ENCODE measurements around the gene RMC1. TPM values are rescaled to one million over a fixed set of nuclear protein-coding genes. Genes with fewer than 3 reads are reported as not detected.

RMC1 gene
- total and polyA plus RNA-seq, 11 donors: 12.2 to 27.8 (median 17.5) TPM

DNA sequence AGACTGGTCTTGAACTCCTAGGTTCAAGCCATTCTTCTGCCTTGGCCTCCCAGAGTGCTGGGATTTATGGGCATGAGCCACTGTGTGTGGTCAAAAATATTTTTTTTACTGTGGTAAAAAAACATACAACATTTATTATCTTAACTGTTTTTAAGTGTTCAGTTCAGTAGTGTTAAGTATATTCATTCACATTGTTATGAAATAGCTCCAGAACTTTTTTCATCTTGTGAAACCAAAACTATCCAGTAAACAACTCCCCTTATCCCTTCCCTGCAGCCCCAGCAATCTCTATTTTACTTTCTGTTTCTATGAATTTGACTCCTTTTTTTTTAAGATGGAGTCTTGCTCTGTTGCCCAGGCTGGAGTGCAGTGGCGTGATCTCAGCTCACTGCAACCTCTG is 9.3 kb downstream of the RMC1 start:
- H3K9me3 ChIP-seq: no peaks in the 10 kb centered on the region
- ATAC-seq (no peak), DNase-seq (no peak)
- no peaks in the 10 kb centered on the region for H3K27me3 ChIP-seq
- intact Hi-C loops (cut with DNase I): loop anchor here in 5 of 10 donors (10.0 kb wide), 3 partner anchors 192 to 302 kb away; no protein-coding TSS in a partner anchor
- H3K4me3 ChIP-seq: no peak overlapping the region
- TF ChIP-seq, protein P1, sequence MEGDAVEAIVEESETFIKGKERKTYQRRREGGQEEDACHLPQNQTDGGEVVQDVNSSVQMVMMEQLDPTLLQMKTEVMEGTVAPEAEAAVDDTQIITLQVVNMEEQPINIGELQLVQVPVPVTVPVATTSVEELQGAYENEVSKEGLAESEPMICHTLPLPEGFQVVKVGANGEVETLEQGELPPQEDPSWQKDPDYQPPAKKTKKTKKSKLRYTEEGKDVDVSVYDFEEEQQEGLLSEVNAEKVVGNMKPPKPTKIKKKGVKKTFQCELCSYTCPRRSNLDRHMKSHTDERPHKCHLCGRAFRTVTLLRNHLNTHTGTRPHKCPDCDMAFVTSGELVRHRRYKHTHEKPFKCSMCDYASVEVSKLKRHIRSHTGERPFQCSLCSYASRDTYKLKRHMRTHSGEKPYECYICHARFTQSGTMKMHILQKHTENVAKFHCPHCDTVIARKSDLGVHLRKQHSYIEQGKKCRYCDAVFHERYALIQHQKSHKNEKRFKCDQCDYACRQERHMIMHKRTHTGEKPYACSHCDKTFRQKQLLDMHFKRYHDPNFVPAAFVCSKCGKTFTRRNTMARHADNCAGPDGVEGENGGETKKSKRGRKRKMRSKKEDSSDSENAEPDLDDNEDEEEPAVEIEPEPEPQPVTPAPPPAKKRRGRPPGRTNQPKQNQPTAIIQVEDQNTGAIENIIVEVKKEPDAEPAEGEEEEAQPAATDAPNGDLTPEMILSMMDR (IDR thresholded peaks at IDR 0.05): no peak
- no peak for TF ChIP-seq POLR2A (IDR thresholded peaks at IDR 0.05)
- peak overlapping the region in 1 of 12 donors; percentile 77 for H3K27ac ChIP-seq
- H3K36me3 ChIP-seq: peaks cover under 1 to 97% (median 64%) of the 10 kb centered on the region in 9 donors
- 88 to 100% (median 99%) methylated on average over 1 of the region's 1 CpG for WGBS, 4 donors
- H3K4me1 ChIP-seq: peaks cover 0 to 17% (median 0%) of the 10 kb centered on the region in 12 donors

DNA sequence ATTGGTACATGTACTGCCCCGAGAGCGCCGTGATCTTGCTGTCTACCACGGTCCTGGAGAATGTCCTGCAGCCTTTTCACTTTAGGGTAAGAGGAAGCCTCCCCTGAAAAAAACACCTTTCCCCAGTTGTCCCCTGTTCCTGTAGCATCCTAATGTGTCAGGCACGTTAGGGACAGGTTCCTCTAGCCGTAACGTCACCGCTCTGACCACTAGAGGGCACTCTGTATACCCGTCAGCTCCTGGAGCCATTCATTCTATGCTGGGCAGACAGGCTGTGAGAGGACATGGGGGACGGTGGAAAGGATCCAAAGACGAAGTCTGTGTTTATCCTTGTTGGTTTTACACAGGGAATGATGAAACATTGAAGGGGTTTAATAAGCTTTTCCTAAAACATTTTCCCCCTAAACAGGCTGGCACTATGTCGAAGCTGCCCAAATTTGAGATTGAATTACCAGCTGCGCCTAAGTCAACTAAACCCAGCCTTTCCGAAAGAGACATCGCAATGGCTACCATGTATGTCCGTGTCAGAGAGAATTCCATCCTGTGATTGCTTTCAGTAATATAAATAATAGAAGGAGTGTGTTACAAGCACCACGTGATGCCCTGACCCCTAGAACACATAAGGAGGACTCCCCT is 12.7 kb downstream of the RMC1 start:
- Histone ChIP-seq H3K9me3 (no peaks in the 10 kb centered on the region), H3K27me3 (no peaks in the 10 kb centered on the region), H3K27ac (no peak overlapping the region), H3K4me3 (no peak overlapping the region), H3K4me1 (peaks cover 0 to 17% (median 0%) of the 10 kb centered on the region in 12 donors), H3K36me3 (peaks cover 0 to 97% (median 71%) of the 10 kb centered on the region in 9 donors)
- no peak for TF ChIP-seq POLR2A (IDR thresholded peaks at IDR 0.05)
- TF ChIP-seq, protein P1 (IDR thresholded peaks at IDR 0.05): peak; percentile 78 to 91 (median 88)
- ATAC-seq: peak; percentile 91 to 96 (median 94)
- intact Hi-C loops (cut with DNase I): loop anchor here (1.0 to 10.0 kb wide), 7 partner anchors 71 to 299 kb away; partner anchors contain the start of gene NPC1 (in 7 of the 10)
- 44 to 48% (median 47%) methylated on average over 17 of the region's 17 CpGs for WGBS, 4 donors
- peak in 4 of 5 donors; percentile 72 to 78 (median 74) for DNase-seq

DNA sequence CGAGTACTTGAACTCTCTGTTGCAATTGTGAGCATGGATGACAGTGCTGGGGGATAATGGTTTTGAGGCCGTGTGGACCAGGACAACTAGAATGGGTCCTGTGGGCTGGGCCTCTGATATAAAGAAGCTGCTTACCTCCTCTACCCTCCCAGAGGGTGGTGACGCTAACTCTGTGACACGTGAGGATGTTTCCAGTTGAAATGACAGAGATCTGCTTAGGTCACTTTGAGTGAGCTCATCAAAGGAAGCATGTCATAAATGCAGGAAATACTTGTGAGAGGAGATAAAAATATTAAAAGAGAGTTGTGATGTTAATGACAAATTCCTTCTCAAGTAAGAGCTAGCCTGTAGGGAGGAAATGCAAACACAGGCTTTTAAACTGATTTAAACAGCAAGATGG is 16.4 kb downstream of the RMC1 start:
- H3K27ac ChIP-seq: peak overlapping the region in 1 of 12 donors; percentile 19
- WGBS, 4 donors: 53 to 67% (median 64%) methylated on average over 4 of the region's 4 CpGs
- no peak overlapping the region for H3K4me3 ChIP-seq
- H3K27me3 ChIP-seq: no peaks in the 10 kb centered on the region
- TF ChIP-seq, protein P1 (IDR thresholded peaks at IDR 0.05): no peak
- TF ChIP-seq POLR2A (IDR thresholded peaks at IDR 0.05): no peak
- peaks cover 0 to 98% (median 88%) of the 10 kb centered on the region in 9 donors for H3K36me3 ChIP-seq
- intact Hi-C loops (cut with DNase I): loop anchor here in 9 of 10 donors (5.0 to 10.0 kb wide), 6 partner anchors 68 to 295 kb away; partner anchors contain the start of gene NPC1 (in 3 of the 9)
- peaks cover 0 to 10% (median 0%) of the 10 kb centered on the region in 12 donors for H3K4me1 ChIP-seq
- ATAC-seq (peak in 1 of 4 donors; percentile 61), DNase-seq (no peak)
- H3K9me3 ChIP-seq: no peaks in the 10 kb centered on the region

DNA sequence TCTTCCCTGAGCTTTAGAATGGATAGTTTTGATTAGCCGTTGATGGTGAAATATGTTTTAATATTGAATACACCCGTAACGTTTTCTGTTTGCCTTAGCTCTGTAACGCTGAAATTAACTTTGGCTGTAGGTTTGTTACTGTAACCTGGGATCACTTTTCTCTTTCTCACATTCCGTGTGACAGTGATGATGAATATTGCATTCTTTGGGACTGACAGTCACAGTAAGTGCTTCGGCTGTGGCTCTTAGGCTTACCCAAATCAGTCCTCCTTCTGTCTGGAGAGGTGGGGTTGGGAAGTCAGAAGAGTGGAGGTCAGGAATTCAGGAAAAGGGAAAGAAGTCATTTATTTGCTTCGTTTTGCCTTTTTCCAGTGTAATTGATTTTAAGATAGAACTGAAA is 18.0 kb downstream of the RMC1 start:
- H3K36me3 ChIP-seq: peaks cover 0 to 100% (median 96%) of the 10 kb centered on the region in 9 donors
- no peak overlapping the region for H3K4me3 ChIP-seq
- intact Hi-C loops (cut with DNase I): loop anchor here in 2 of 10 donors (5.0 to 10.0 kb wide), 2 partner anchors 181 to 294 kb away; no protein-coding TSS in a partner anchor
- H3K27me3 ChIP-seq: no peaks in the 10 kb centered on the region
- WGBS, 4 donors: 78 to 86% (median 82%) methylated on average over 7 of the region's 7 CpGs
- no peaks in the 10 kb centered on the region for H3K9me3 ChIP-seq
- ATAC-seq (no peak), DNase-seq (no peak)
- peaks cover 0 to 10% (median 0%) of the 10 kb centered on the region in 12 donors for H3K4me1 ChIP-seq
- no peak overlapping the region for H3K27ac ChIP-seq
- TF ChIP-seq, protein P1 (IDR thresholded peaks at IDR 0.05): no peak
- no peak for TF ChIP-seq POLR2A (IDR thresholded peaks at IDR 0.05)

Data from heart left ventricle (tissue), 16 donors.